RPMI8226 (cell line): Measurements from ENCODE around the gene RGMA.
A peak's percentile ranks its signal among the peaks of the same experiment; 100 is the strongest.

ENCODE experiments used
- DNase-seq: peaks from one replicate; pipeline ENCODE4 v3.0.0-alpha.2; 2015

Gene RGMA, protein sequence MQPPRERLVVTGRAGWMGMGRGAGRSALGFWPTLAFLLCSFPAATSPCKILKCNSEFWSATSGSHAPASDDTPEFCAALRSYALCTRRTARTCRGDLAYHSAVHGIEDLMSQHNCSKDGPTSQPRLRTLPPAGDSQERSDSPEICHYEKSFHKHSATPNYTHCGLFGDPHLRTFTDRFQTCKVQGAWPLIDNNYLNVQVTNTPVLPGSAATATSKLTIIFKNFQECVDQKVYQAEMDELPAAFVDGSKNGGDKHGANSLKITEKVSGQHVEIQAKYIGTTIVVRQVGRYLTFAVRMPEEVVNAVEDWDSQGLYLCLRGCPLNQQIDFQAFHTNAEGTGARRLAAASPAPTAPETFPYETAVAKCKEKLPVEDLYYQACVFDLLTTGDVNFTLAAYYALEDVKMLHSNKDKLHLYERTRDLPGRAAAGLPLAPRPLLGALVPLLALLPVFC

DNA sequence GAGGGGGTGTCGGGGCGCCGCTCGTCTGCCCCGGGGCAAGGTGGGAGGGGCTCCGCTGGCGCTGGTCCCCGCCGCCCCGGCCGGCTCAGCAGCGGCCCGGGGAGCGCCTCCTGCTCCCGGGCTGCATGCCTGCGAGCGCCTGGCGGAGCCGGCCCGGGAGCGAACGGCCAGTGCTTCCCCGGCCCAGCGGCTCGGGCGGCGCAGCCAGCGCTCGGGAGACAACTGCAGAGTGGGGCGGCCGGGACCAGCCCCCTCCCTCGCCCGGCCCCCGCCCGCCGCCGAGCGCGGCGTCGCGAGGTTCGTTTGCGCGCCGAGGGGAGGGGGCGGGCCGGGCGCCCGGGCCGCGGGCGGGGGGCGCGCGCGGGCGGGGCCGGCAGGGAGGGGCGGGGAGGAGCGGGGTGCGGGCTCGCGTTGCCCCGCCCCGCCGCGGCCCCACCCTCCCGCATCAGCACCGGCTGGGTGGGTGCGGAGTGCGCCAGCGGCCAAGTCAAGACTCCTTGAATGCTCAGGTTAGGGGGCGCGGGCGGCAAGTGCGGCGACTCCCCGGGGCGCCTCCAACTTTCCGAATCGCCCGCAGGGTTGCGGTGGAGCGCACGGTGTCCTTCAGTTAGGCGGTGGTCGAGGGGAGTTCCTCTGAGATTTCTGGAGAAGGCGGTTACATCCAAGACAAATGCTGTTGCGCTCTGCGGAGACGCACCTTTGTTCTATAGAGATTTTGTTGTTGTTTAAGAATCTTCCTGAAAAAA lies at the start of gene RGMA:
Gene RGMA, minus strand, starts transcription at position 231 of the 746 bp plus-strand sequence. CDS start 279 bp downstream, outside the sequence.
- no peak for DNase-seq

DNA sequence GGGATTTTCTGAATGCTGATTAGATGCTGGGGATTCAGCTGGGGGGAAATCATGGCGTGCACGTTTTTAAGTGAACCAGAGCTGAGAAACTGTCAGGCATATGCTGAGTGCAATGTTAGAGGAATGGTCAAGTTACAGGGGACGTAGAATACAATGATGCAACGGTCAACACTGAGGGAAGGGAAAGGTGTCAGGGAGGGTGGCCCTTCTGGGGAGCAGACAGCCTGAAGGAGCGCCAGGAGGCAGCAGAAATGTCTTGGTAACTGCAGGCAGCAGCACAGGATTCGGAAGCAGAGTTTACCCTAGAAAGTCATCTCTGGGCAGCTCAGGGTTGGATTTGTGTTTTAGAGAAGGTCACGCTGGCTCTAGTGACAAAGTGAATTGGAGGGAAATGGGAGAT lies 47.6 kb upstream of the RGMA start:
- no peak for DNase-seq

DNA sequence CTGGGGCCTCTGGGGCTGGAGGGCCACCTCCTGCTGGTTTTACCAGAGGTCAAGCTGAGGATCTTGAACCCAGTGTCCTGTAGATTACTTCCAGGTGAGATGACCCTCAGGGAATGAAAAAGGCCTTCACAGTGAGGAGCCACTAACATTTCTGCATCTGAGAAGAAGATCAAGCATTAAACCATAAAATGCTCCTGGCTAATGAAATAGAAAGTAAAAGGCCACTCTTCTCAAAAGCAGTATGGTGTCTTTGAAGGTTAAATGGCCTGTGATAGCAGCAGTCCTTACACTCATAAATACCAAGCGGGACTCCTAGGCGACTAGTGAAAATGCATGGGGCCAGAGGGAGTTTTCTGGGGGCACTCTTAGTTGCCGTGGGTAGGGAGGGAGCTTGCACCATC lies 47.0 kb upstream of the RGMA start:
- no peak for DNase-seq

DNA sequence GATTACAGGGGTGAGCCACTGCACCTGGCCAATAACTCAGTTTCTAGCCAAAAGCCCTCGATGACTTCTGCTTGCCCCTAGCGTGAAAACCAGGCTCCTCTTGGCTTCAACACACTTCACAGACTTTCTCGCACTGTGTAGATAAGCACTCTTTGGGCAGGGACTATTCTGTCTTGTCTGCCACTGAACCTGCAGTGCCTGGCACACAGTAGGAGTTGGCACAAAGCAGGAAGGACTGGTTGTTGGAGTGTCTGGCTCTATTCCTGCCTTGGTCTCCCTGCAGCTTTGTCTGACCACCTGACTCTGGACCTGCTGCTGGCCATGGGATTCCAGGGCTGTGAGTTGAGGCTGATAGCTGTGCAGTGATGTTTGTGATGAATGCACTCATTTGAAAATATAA lies 46.4 kb upstream of the RGMA start:
- DNase-seq = no peak

DNA sequence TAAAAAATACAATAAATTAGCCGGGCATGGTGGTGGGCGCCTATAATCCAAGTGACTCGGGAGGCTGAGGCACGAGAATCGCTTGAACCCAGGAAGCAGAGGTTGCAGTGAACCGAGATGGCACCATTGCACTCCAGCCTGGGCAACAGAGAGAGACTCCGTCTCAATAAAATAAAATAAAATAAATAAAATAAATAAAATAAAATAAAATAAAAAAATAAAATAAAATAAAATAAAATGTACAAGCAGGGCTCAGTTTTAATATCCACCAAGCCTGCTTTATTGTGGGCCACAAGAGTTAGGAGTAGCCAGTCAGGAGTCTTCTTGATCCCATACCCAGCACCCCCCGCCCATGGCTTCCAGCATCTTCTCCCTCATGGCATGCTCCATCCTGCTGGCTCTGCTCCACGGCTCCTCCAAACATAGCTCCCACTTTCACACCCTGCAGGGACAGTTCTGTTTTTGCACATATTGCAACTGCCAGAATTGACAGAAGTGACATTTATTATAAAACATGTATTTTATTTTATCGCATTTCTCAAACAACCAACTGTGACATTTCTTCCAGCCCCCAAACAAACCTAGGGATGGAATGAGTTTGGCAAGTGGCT lies 42.6 kb upstream of the RGMA start:
- DNase-seq = no peak

DNA sequence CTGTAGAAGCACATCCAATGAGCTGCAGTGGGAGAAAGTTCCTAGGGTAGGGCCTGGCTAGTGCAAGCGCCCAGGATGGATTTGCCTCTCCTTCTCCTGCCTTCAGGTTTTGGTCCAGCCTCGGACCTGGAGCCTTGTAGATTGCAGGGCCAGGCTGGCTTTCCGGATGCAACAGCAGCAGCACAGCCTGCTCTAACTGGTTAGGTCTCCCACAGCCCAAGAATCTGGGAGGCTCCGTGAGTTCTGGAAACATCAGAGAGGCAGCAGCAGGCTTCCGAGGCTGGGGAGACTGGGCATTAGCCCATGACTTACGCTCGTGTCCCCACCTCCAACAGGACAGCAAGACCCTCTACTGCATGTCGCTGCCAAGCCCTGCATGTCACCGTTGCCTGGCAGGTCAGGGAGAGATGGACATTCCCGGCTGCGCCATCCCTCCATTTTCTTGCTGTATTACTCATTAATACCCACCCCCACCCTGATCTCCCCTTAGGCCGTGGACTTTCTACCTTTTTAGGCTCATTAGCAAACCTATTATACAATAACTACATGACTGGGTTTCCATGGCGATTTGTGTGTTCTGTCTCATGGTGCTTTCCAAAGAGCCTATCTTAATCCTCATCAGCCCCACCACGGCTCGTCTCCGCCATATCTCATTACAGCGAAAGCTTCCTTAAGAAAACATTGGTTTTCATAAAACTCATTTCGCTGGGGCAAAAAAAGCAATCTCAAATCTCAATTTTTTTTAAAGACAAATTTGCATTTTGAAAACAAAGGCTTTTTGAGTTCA lies 40.9 kb upstream of the RGMA start:
- no peak for DNase-seq

DNA sequence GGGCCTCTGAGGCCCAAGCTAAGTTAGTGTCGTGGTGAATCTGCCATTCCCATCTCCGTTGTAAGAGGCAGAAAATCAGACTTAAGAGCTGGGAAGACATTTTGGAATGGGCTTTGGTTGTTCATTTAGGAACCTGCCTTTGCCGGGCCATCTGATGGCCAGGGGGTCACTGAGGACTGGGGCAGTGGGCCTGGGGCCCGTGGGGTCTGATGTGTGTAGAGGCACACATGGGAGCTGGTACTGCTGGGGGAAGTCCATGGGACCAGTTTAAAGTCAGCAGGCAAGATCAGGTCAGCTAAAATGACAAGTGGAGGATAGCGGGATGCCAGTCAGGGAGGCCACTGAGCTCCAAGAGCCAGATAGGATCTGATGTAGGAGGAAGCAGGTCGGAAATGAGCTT lies 38.3 kb upstream of the RGMA start:
- DNase-seq = no peak

DNA sequence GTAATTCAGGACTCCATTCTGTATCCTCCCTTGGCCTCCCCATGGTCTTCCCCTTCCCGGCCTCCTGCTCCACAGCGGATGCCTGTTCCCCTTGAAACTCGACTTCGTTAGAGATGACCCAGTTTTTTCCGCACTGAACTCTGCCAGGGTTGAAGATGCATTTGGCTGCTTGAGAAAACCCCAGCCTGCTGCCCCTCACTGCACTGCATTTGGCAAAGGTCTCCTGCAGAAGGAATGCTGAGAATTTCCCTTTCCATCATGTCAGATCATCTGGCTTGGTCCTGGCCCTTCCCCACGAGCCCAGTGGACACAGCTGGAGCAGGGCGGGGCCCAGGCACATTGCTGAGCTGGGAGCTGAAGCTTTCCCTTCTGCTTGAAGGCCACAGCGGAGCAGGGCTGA lies 37.6 kb upstream of the RGMA start:
- DNase-seq = no peak

DNA sequence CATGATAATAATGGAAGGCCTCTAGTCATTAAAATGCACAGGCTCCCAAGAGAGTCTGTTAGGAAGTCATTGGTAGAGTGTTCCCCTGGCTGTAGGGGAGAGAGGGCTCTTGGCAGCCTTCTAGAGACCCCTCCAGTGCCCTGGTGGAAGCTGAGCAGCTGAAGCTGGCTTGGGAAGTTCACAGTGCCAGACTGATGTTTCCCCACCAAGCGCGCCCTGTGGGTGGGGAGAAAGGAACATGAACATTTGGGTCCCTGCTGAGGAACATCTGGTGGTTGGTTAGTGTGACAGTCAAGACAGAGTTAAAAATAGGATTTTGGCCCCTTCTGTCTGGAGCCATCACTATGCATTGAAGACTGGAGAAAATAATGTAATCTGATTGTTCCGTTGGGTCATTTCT lies 37.1 kb upstream of the RGMA start:
- no peak for DNase-seq

DNA sequence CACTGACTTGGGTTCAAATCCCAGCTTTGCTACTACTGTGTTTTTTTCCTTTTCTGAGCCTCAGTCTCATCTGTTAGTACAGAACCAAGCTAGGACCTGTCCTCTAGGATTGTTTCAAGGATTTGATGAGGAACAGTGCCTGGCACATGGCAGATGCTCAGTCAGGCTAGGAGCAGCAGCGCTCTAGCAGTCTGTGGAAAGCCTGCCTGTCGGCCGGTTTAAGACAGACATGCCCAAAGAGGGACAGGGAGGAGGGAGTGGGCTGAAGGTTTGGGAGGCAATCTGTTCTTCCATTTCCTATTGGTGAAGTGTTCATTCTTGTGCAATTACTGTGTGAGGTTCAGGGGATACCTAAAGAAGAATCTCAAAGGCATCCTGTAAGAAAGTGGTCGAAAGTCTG lies 35.1 kb upstream of the RGMA start:
- no peak for DNase-seq

DNA sequence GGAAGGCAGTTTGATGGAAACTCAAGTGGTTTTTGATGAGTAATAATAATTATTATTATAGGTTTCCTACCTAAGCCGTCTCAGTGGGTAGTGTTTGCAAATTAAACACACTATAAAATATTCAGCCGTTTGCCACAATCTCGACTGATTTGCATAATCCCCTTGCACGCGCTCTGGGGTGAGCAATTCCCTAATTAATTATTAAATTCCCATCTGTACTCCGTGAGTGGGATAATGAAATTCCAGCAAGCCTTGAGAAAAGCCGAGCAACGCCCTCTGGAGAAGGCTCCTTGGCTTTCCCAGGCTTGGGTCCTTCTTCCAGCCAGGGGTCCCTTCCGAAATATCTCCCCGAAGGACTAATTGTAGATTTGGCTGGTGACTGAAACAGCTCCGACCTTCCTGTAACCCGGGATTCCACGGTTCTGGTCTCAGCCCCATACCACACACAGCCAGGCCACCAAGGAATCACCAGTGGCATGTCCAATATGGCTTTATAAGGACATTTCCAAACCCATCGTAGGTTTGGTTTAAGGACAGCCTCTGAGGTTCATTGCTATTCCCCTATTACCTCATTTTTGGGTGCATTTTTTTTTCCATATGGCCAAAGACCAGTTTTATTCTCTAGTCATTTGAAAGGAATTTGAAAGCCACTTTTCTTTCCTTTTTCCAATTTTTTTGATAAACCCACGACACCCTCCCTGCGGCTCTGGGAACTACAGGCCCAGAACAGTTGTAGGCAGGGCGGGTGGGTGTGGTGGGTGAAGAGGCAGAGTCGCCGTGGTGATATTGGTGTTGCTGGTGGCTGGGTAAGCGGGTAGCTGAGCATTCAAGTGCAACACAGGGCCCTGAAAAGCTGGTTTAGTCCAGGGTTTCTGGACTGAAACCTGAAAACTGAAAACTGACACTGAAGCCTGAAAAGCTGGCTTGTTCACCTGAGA lies 33.2 kb upstream of the RGMA start:
- no peak for DNase-seq

DNA sequence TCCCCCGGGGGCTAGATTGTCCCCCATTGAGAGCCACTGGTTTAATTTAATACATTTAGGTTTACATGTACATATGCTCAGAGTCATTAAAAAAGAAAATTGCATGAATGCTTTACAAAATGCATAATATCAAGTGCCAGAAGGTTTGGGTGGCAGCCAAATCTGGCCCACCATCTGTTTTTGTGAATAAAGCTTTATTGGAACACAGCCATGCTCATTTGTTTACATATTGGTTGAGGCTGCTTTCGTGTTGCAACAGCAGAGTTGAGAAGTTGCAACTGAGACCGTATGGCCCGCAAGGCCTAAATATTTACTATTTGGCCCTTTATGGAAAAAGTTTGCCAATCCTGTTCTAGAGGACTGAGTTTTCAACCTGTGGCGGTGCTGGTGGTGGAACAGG lies 32.1 kb upstream of the RGMA start:
- no peak for DNase-seq

DNA sequence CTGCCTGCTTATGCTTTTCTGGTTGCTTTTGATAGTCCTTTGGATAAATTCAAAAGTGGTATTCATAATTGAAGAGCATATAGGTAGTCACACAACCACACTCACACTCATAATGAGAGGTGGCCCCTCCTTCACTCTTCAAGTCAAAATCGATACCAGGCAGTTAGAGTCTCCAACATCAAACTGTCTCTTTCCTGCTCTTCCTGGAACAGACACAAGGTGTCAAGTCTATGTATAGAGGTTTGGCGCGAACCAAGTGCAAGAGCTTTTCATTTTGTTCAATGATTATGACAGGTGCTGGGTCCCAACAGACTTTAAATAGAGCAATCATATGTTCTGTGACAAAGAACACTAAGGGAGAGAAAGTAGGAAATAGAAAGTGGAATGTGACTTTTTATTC lies 29.9 kb upstream of the RGMA start:
- no peak for DNase-seq

DNA sequence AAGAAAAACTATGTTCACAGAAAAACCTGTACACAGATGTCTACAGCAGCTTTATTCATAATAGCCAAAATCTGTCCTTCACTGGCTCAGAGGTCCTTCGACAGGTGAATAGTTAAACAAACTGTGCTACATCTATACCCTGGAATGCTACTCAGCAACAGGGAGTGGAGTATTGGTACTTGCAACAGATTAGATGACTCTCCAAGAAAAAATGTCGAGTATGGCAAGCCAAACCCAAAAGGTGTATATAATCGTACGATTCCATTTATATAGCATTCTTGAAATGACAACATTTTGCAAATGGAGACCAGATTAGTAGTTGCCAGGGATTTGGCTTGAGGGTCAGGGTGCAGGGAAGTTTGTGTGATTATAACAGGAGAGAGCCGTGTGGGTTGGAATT lies 22.4 kb upstream of the RGMA start:
- no peak for DNase-seq

DNA sequence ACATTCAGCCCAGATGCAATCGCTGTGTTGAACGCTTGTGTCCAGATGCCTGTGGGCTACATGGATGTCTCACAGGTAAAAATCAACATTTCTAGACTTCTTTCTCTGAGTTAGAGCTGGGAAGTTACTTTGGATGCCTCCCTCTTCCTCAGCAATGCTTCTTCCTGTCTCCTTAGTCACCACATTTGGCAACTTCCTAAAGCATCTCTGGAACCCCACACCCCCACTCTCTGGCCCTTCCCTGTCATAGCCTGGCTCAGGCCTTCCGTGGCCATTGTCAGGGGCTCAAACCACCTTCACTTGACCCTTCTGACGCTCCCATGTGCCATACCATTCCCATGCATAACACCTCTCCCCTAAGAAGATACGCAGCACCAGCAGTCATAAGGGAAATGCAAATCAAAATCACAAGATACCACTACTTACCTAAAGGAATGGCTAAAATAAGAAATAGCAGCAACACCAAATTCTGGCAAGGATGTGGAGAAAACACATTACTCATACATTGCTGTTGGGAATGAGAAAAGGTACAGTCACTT lies 21.6 kb upstream of the RGMA start:
- DNase-seq = no peak

DNA sequence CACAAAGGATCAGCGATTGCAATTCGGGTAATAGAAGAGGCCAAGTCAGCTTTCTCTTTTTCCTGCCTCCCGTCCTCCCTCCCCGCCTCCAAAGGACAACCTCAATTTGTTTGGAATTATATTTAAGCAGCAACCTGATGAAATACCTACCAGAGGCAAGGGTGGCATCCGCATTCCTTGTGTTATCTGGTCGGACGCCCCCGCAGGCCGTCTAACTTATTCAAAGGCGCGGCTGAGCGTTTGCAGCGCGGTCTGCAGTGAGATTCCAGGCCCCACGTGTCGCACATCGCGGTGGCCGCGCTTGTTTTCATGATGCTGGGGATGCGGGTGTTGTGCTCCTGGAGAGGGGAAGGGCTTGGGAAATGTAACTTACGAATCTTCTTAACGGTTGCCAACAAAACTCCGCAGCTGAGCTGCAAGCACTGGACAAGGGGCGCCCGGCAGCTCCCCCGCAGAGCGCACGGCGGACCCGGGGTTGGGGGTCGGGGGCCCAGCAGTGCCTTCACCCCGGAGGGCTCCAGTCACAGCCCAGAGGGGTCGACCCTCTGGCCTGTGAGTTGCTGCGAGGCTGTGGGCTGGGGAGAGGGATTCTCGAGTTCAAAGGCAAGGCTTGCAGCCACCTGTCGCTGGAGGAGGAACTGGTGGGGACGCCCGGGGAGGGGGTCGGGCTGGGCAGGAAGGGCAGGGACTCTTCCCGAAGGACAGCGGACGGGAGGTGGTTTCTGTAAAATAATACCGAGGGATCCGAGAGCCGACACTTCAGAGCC lies 20.5 kb upstream of the RGMA start:
- DNase-seq = no peak

DNA sequence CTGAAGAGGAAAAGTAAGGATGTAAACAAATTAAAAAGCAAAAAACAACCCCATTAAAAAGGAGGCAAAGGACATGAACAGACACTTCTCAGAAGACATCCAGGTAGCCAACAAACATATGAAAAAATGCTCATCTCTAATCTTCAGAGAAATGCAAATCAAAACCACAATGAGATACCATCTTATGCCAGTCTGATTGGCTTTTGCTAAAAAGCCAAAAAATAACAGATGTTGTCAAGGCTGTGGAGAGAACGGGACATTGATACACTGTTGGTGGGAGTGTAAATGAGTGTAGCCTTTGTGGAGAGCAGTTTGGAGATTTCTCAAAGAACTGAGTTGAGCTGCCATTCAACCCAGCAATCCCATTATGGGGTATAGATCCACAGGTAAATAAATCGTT lies 18.6 kb upstream of the RGMA start:
- no peak for DNase-seq

DNA sequence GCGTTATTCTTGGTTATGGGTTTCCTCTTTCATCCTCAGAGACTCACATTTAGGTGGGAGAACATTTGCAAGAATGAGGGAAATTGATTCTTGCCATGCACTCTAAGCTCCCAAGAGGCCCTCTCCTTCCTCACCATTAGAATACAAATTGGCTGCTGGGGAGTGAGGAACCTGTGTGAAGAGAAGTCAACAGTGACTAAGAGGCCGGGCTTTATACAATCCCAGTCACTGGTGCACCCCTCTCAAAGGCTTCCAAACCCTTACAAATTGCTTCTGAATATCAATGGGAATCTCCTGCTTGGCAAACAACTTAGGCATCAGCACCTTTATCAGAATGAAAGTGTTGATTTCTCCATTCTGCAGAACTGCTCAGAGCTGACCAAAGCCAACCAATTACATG lies 16.5 kb upstream of the RGMA start:
- no peak for DNase-seq

DNA sequence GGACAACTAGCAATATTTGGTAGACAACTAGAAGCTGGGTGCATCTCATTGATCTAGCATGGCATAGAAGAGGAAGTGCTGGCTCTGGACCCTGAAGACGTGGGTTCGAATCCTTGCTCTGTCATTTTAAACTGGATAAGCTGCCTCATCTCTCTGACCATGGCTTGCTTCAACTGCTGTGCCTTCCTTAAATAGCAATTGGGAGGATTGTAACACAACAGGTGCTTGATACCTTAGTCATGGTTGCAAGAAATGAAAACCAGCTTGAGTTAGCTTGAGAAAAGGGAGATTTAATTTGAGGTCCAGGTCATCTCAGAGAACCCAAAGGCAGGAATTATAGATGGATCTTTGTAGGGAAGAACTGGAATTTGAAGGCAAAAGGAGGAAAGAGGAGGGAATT lies 14.8 kb upstream of the RGMA start:
- no peak for DNase-seq

DNA sequence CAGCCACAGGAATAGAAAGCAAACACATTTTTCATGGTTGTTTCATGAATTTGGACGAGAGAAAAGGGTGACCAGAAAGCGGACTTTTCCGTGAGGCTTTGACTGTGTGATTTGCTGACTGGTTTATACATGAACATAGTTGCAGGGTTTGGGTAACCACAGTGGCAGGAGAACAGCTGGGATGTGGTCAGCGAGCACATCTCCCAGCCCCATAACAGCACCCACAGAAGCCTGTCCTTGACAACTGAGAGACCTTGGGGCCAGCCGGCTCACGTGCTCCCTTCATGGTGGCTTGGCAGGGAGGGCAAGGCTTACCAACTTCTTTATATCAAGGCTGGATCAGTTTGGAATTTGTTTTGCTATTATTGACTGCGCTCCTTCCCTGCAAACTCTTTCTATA lies 13.2 kb upstream of the RGMA start:
- DNase-seq = peak; percentile 55

DNA sequence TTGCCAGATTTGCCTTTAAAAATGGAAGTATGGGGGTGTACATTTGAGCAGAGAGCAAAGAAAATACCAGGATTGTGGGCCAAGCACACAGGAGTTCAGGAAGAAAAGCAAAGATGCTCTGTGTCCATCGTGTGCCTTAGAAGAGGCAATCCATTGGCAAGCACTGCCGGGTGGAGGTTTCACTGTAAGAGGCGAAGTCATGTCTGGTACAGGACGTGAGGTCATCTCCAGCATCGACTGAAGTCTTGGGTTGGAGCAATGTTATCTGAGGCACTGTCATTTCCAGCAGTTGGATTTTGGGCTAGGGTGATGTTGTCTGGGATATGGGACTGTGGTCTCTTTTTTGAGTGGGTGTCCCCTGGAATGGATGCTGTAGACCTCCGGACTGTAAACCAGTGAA lies 4.8 kb upstream of the RGMA start:
- no peak for DNase-seq
